IPS-20b (cell line): Measurements from ENCODE around the gene PRDM15.
A peak's percentile ranks its signal among the peaks of the same experiment; 100 is the strongest.

Source experiments
- H3K27ac ChIP-seq: one replicate; pipeline ENCODE4 v1.5.1; 2013; ENCODE audit warnings: low read length
- H3K27me3 ChIP-seq: 2 replicates; pipeline ENCODE4 v1.6.1; 2013; ENCODE audit warnings: mild to moderate bottlenecking, low read length, inconsistent platforms; ENCODE audit not compliant: insufficient read depth
- H3K36me3 ChIP-seq: 2 replicates; pipeline ENCODE4 v1.6.1; 2013; ENCODE audit warnings: low read depth, mild to moderate bottlenecking, inconsistent platforms, low read length, moderate library complexity; ENCODE audit not compliant: insufficient read depth
- H3K4me1 ChIP-seq: 2 replicates; pipeline ENCODE4 v1.6.1; 2013; ENCODE audit warnings: mild to moderate bottlenecking, control low read depth, inconsistent platforms, low read length, moderate library complexity; ENCODE audit not compliant: insufficient read depth
- H3K4me3 ChIP-seq: 2 replicates; pipeline ENCODE4 v1.5.1; 2013; ENCODE audit warnings: mild to moderate bottlenecking, low read length, inconsistent platforms
- H3K9ac ChIP-seq: 2 replicates; pipeline ENCODE4 v1.6.1; 2013; ENCODE audit warnings: low read depth, mild to moderate bottlenecking, inconsistent platforms, low read length, moderate library complexity
- H3K9me3 ChIP-seq: 2 replicates; pipeline ENCODE4 v1.6.1; 2013; ENCODE audit warnings: mild to moderate bottlenecking, low read depth, low read length, inconsistent platforms; ENCODE audit not compliant: insufficient read depth

Gene PRDM15

DNA sequence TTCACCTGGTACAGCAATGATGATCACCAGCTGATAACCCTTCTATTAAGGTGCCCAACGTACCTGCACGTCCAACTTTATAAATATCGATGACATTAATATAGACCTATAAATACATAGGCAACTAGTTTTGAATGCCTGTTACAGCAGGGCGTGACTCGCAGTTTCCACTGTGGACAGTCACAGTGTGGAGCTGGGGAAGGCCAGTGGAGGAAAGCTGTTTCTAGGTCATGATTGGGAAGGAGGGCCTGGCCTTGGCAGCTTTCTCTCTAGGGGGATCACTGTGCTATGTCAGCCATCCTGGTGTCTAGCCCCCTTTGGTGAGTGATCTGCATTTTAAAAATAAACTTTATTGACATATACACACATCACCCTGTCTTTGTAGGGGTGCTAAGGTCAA lies 4.4 kb upstream of the PRDM15 start:
- Histone ChIP-seq H3K9ac (no peak overlapping the region), H3K4me3 (no peak overlapping the region), H3K9me3 (no peaks in the 10 kb centered on the region), H3K36me3 (no peaks in the 10 kb centered on the region), H3K27me3 (no peaks in the 10 kb centered on the region), H3K4me1 (no peaks in the 10 kb centered on the region), H3K27ac (no peak overlapping the region)

- no peaks in the 10 kb centered on the region for H3K9me3 ChIP-seq
- H3K27ac ChIP-seq, result no peak overlapping the region
- H3K36me3 ChIP-seq, result no peaks in the 10 kb centered on the region
- no peaks in the 10 kb centered on the region for H3K27me3 ChIP-seq
- H3K4me3 ChIP-seq, result no peak overlapping the region
- H3K9ac ChIP-seq, result no peak overlapping the region
- peaks cover 4% of the 10 kb centered on the region; the same call in 1 of the 2 replicates for H3K4me1 ChIP-seq
These were observed 1.9 kb upstream of the PRDM15 start for GRCh38 chr21:41881051-41881450.

GRCh38 chr21:41880153-41880552 lies 1.0 kb upstream of the PRDM15 start:
- H3K27ac ChIP-seq, result no peak overlapping the region
- no peaks in the 10 kb centered on the region for H3K9me3 ChIP-seq
- H3K36me3 ChIP-seq, result no peaks in the 10 kb centered on the region
- no peak overlapping the region for H3K9ac ChIP-seq
- H3K4me1 ChIP-seq, result peaks cover 4% of the 10 kb centered on the region; the same call in 1 of the 2 replicates
- H3K4me3 ChIP-seq, result peak overlapping the region; percentile 69
- no peaks in the 10 kb centered on the region for H3K27me3 ChIP-seq

- Histone ChIP-seq H3K27ac (no peak overlapping the region), H3K9me3 (no peaks in the 10 kb centered on the region), H3K4me1 (peaks cover 4% of the 10 kb centered on the region; the same call in 1 of the 2 replicates), H3K9ac (no peak overlapping the region), H3K36me3 (no peaks in the 10 kb centered on the region), H3K27me3 (no peaks in the 10 kb centered on the region), H3K4me3 (peak overlapping the region; percentile 81; the same call in 1 of the 2 replicates)
These were observed 334 bp downstream of the PRDM15 start for GRCh38 chr21:41878831-41879189.

DNA sequence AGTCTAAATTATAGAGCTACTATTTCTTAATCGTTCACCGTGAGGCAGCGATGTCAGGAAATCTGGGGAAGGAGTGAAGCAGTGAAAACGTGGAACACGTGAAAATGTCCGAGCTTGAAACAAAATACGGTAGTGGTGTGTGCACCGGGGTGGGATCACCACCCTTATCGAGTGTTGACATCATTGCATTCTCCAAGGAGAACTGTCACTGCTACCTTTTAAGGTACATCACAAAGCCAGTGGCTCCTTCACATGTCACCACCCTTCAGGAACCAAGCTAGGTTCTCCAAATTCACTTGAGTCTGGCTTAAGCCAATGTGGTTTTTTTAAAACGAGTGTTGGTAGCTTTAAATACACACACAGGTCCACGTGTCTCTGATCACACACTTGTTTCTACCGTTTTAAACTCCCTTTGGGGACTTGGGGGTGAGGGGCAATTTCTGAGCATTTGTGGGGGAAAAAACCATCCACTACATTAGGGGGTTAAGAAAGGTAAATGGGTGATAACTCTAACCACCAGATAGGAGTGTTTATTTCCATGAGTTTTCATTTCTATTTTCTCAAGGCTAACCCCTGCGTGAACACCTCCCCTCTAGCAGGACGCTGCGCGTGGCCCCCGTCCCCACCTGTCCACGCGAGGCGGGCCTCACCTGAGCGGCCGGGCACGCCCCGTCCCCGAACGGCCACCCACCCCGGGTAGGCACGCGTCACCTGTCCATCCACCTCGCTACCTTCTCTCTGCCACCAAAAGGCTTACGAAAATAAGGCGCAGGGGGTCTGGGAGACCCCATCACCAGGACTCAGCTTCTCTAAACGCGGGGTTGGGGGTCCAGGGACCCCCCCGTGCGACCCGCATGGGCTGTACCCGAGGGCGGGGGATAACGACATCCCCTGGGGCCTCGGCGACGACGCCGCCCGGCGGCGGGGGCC lies 978 bp downstream of the PRDM15 start:
- Histone ChIP-seq H3K9ac (peak overlapping the region; percentile 80; the same call in 1 of the 2 replicates), H3K36me3 (no peaks in the 10 kb centered on the region), H3K27me3 (no peaks in the 10 kb centered on the region), H3K9me3 (no peaks in the 10 kb centered on the region), H3K4me1 (peaks cover 4% of the 10 kb centered on the region; the same call in 1 of the 2 replicates), H3K4me3 (peak overlapping the region; percentile 81), H3K27ac (no peak overlapping the region)

DNA sequence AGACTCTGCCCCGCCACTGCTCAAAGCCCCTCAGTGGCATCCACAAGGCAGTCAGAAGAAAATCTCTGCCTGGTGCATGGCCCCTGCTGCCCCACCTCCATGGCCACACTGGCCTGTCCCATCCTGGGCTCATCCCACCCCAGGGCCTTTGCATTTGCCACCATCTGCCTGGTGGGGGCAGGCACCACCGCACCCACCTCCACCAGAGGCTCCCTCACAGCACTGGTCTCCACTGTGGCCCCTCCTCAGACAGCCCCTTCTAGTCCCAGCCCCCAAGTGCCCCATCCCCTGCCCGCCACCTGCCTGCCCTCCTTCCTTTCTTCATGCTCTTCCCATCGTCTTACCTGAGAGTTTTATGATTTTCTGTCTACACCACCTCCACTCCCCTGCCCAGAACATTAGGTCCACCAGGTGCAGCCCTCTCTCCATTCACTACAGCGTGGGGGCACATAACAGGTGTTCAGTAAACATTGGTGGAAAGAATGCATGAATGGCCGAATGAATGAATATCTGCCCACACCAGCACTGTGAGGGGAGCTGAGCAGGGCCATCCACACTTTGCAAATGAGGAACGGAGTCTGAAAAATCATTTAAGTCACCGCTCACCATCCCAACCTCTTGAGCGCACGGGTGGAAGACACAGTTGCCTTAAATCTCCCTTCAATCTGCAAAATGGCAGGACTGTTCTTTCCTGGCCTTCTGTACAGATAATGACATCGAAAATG lies 2.1 kb downstream of the PRDM15 start:
- H3K9me3 ChIP-seq, result no peaks in the 10 kb centered on the region
- no peaks in the 10 kb centered on the region for H3K27me3 ChIP-seq
- no peak overlapping the region for H3K4me3 ChIP-seq
- no peak overlapping the region for H3K27ac ChIP-seq
- H3K4me1 ChIP-seq, result peaks cover 4% of the 10 kb centered on the region; the same call in 1 of the 2 replicates
- H3K9ac ChIP-seq, result no peak overlapping the region
- no peaks in the 10 kb centered on the region for H3K36me3 ChIP-seq

DNA sequence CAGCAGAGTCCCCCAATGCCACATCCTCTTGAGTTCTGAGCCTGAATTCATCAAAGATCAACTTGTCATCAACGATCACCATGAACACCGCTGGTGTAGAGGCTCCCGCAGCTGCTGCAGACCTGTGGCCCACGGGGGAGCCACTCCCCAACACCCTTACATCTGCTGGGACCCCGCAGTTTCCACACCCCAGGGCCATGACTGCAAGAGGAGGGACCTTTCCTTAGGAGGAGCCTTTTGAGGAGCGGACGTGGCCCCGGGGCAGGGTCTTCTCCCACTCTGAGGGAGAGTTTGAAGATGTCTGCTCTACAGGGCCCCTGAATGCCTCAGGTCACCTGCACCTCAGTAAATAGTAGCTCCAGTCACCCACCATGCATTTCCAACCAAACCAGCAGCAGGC lies 2.7 kb downstream of the PRDM15 start:
- Histone ChIP-seq H3K4me1 (peaks cover 4% of the 10 kb centered on the region; the same call in 1 of the 2 replicates), H3K9me3 (no peaks in the 10 kb centered on the region), H3K4me3 (no peak overlapping the region), H3K27me3 (no peaks in the 10 kb centered on the region), H3K36me3 (no peaks in the 10 kb centered on the region), H3K27ac (no peak overlapping the region), H3K9ac (no peak overlapping the region)

DNA sequence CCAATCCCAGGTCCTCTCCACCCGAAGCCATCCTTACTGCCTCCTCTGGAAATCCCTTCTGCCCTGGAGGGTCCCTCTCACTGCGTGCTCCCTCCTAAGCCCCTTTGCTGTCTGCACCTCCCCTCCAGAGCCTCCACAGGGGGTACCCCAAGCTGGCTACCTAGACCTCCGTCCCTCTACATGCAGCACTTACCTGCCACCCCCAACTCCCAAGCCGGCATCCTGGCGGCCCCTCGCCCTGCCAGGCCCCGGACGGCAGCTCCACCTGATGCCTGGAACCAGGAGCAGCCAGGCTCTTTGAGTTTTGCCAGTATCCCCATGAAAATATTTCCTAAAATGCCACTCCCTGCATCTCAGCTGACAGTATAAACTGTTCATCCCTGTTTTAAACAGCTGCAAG lies 4.1 kb downstream of the PRDM15 start:
- H3K9ac ChIP-seq, result no peak overlapping the region
- no peaks in the 10 kb centered on the region for H3K9me3 ChIP-seq
- H3K27me3 ChIP-seq, result no peaks in the 10 kb centered on the region
- H3K4me3 ChIP-seq, result no peak overlapping the region
- no peak overlapping the region for H3K27ac ChIP-seq
- peaks cover 4% of the 10 kb centered on the region; the same call in 1 of the 2 replicates for H3K4me1 ChIP-seq
- H3K36me3 ChIP-seq, result no peaks in the 10 kb centered on the region

DNA sequence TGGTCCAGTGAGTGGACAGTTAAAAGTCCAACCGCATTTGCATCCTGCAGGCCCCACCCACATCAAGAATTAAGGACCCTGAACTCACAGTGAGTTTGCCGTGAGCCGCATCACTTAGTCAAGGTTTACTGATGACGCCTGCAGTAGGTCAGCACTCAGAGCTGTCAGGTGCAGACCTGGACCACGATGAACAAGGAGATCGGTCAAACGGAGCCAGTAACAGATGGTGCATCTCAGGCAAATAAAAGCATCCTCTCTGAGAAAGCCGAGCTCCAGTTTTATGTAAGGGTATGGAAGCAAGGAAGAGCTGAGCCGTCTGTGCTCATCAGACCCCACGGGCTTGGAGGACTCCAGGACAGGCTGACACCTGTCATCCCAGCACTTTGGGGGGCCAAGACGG lies 4.5 kb downstream of the PRDM15 start:
- H3K9ac ChIP-seq, result no peak overlapping the region
- H3K4me1 ChIP-seq, result peaks cover 4% of the 10 kb centered on the region; the same call in 1 of the 2 replicates
- H3K27ac ChIP-seq, result no peak overlapping the region
- no peak overlapping the region for H3K4me3 ChIP-seq
- no peaks in the 10 kb centered on the region for H3K9me3 ChIP-seq
- no peaks in the 10 kb centered on the region for H3K36me3 ChIP-seq
- H3K27me3 ChIP-seq, result no peaks in the 10 kb centered on the region

GRCh38 chr21:41873426-41873825 lies 5.7 kb downstream of the PRDM15 start:
- Histone ChIP-seq H3K9me3 (no peaks in the 10 kb centered on the region), H3K27ac (no peak overlapping the region), H3K36me3 (no peaks in the 10 kb centered on the region), H3K27me3 (no peaks in the 10 kb centered on the region), H3K4me3 (no peak overlapping the region), H3K4me1 (peaks cover 4% of the 10 kb centered on the region; the same call in 1 of the 2 replicates), H3K9ac (no peak overlapping the region)

DNA sequence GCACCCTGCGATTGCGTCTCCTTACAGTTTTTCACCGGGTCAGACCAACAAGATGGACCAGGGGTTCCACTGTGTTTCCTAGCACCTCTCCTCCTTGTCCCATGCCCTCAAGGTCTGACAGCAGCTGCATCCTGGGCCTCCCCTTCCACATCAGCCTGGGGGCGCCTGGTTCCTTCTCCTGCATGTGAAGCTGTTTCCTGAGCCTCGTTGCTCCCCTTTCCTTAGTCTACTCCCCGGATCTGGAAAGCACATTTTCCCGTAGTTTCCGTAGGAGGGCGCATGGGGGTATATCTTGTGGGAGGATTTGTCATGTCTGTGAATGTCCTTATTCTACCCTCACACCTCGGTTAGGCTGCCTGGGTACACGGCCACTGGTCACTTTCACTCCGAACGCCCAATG lies 6.1 kb downstream of the PRDM15 start:
- Histone ChIP-seq H3K27ac (no peak overlapping the region), H3K4me1 (peaks cover 2% of the 10 kb centered on the region; the same call in 1 of the 2 replicates)

More for the DNA sequence above, 6.1 kb downstream of the PRDM15 start:
- Histone ChIP-seq H3K36me3 (no peaks in the 10 kb centered on the region), H3K9me3 (no peaks in the 10 kb centered on the region), H3K4me3 (no peak overlapping the region), H3K27me3 (no peaks in the 10 kb centered on the region), H3K9ac (no peak overlapping the region)
